GM12878 (cell line): Measurements from ENCODE around the gene OTOP3. TPM values are rescaled to one million over a fixed set of nuclear protein-coding genes. Genes with fewer than 3 reads are reported as not detected.

Experiments
- CUX1 ChIP-seq: IDR thresholded peaks from 2 replicates; pipeline ENCODE4 v1.6.1; 2012; ENCODE audit warnings: improper control_type of control experiment, low read depth, low read length; ENCODE audit not compliant: insufficient replicate concordance
- EGR1 ChIP-seq, 2 experiments: IDR thresholded peaks; 1 replicate in 1 of 2; 2 replicates in 1 of 2; pipeline ENCODE4 v1.6.1; 2011 to 2012; ENCODE audit warnings: low read depth in 2 of 2, low read length in 2 of 2, borderline replicate concordance in 1 of 2, mild to moderate bottlenecking in 1 of 2, moderate library complexity in 1 of 2
- MLLT1 ChIP-seq: fragments of 450-650 bp; IDR thresholded peaks from 2 replicates; pipeline ENCODE4 v1.6.1; 2016; ENCODE audit warnings: mild to moderate bottlenecking
- USF2 ChIP-seq: IDR thresholded peaks from 2 replicates; pipeline ENCODE4 v1.6.1; 2011; ENCODE audit warnings: low read depth, low read length, improper control_type of control experiment, borderline replicate concordance
- polyA plus RNA-seq, 11 experiments: library from polyadenylated mRNA; depleted of rRNA in 4 of 11; unstranded in 6 of 11; stranded (reverse) in 5 of 11; fragments of >200 nt; fragmentation: Nextera tagmentation in 4 of 11; fragmentation: Illumina TruSeq in 1 of 11; extraction: Ambion mirVana in 4 of 11; extraction: Trizol in 1 of 11; gene quantifications; 1 replicate in 1 of 11; 2 replicates in 10 of 11; pipeline versions ENCODE4 v1.2.1 to v1.2.3, GENCODE V29; 2011 to 2016; ENCODE audit warnings: inconsistent platforms in 2 of 11, missing spikeins in 2 of 11, low read depth in 1 of 11
- total RNA-seq, 4 experiments: library from RNA; depleted of rRNA in 3 of 4; stranded (reverse); fragments of >200 nt in 3 of 4; fragmentation: Illumina TruSeq in 1 of 4; extraction: Trizol in 1 of 4; gene quantifications; 2 replicates each; pipeline versions ENCODE4 v1.2.1 to v1.2.3, GENCODE V29; 2013 to 2021

OTOP3 gene
- total and polyA plus RNA-seq, 10 of the 15 experiments (the other 5 are each of a cell fraction or from before 2014, with no cell fraction given): 0.03 to 0.06 TPM; not detected in 8

- TF ChIP-seq CUX1: no peak
- TF ChIP-seq EGR1 (IDR thresholded peaks at IDR 0.05; ENCODE audit: borderline replicate concordance in 1 of 2, low read depth in 2 of 2, low read length in 2 of 2): no peak
- TF ChIP-seq USF2: no peak
- TF ChIP-seq MLLT1: no peak
- TF ChIP-seq, all 136 proteins: peak for 0
Observed at GRCh38 chr17:74916851-74917199, 18.9 kb upstream of the OTOP3 start (continued).
